SU-DHL-6 (cell line): ENCODE data around the gene CLK4.

Experiments used
- H2AFZ ChIP-seq: fragments of 200-600 bp; sonication (generic); 2 replicates; pipeline ENCODE4 v1.6.1; 2014; ENCODE audit warnings: low read depth, mild to moderate bottlenecking, moderate library complexity, mixed read lengths, antibody characterized with exemption, low read length; ENCODE audit not compliant: severe bottlenecking
- H3F3A ChIP-seq: fragments of 200-600 bp; shearing (Covaris generic); 2 replicates; pipeline ENCODE4 v1.6.0; 2016; ENCODE audit warnings: antibody characterized with exemption, mild to moderate bottlenecking; ENCODE audit not compliant: insufficient read depth
- H3K27ac ChIP-seq: fragments of 200-600 bp; sonication (generic); 2 replicates; pipeline ENCODE4 v1.5.1; 2016; ENCODE audit warnings: low read depth, mild to moderate bottlenecking, low read length, moderate library complexity, mixed read lengths
- H3K27me3 ChIP-seq: fragments of 200-600 bp; sonication (generic), shearing (Covaris generic); 2 replicates; pipeline ENCODE4 v1.6.0; 2014; ENCODE audit warnings: mild to moderate bottlenecking, low read length
- H3K36me3 ChIP-seq: fragments of 200-600 bp; sonication (generic); 2 replicates; pipeline ENCODE4 v1.6.1; 2014; ENCODE audit warnings: mild to moderate bottlenecking, low read length, mixed read lengths
- H3K4me2 ChIP-seq: fragments of 300-600, 200-600 bp; shearing (Covaris generic), sonication (generic); 2 replicates; pipeline ENCODE4 v1.6.0; 2014; ENCODE audit warnings: low read length, low read depth, mild to moderate bottlenecking; ENCODE audit not compliant: poor library complexity, severe bottlenecking
- H3K4me3 ChIP-seq: fragments of 200-600 bp; sonication (generic); 2 replicates; pipeline ENCODE4 v1.5.1; 2014; ENCODE audit warnings: antibody characterized with exemption, low read length, mild to moderate bottlenecking, mixed read lengths; ENCODE audit not compliant: insufficient read depth, poor library complexity, severe bottlenecking
- H3K79me2 ChIP-seq: fragments of 200-600 bp; sonication (generic); 2 replicates; pipeline ENCODE4 v1.6.1; 2014; ENCODE audit warnings: mild to moderate bottlenecking, low read length, moderate library complexity; ENCODE audit not compliant: insufficient read depth
- H3K9ac ChIP-seq: fragments of 200-600 bp; sonication (generic); 2 replicates; pipeline ENCODE4 v1.7.0; 2014; ENCODE audit warnings: mild to moderate bottlenecking, low read length
- H3K9me2 ChIP-seq: fragments of 200-600 bp; sonication (generic); replicated peaks from 2 replicates; pipeline ENCODE4 v1.6.1; 2014; ENCODE audit warnings: low read length; ENCODE audit not compliant: insufficient read depth
- H3K9me3 ChIP-seq: fragments of 200-600 bp; sonication (generic); 2 replicates; pipeline ENCODE4 v1.6.1; 2014; ENCODE audit warnings: low read length, mixed read lengths; ENCODE audit not compliant: insufficient read depth
- H4K20me1 ChIP-seq: fragments of 200-600 bp; sonication (generic); 2 replicates; pipeline ENCODE4 v1.6.1; 2014; ENCODE audit warnings: low read depth, mild to moderate bottlenecking, antibody characterized with exemption, low read length, moderate library complexity, mixed read lengths
- EZH2phosphoT487 ChIP-seq: fragments of 200-600 bp; sonication (generic), shearing (Covaris generic); conservative IDR thresholded peaks from 2 replicates; pipeline ENCODE4 v1.6.1; 2018; ENCODE audit warnings: mild to moderate bottlenecking, antibody characterized with exemption, low read length, moderate library complexity, mixed read lengths
- TF ChIP-seq, protein P1 (sequence below): fragments of 200-600 bp; sonication (generic); IDR thresholded peaks from one replicate; pipeline ENCODE4 v1.5.1; 2017; ENCODE audit warnings: antibody characterized with exemption, mild to moderate bottlenecking, low read length, moderate library complexity; ENCODE audit not compliant: insufficient read depth, poor library complexity, severe bottlenecking

CLK4 gene

GRCh38 chr5:178577944-178578343 is 48.9 kb downstream of the CLK4 start:
- Histone ChIP-seq H3K27ac (no peak overlapping the region), H3K36me3 (no peaks in the 10 kb centered on the region), H3K4me2 (no peak overlapping the region), H3K9me3 (no peaks in the 10 kb centered on the region), H2AFZ (no peak overlapping the region), H3K9me2 (no peaks in the 10 kb centered on the region), H3K79me2 (no peaks in the 10 kb centered on the region), H4K20me1 (no peaks in the 10 kb centered on the region), H3K4me3 (no peak overlapping the region), H3F3A (no peaks in the 10 kb centered on the region), H3K27me3 (no peaks in the 10 kb centered on the region), H3K9ac (no peak overlapping the region)
- TF ChIP-seq, protein P1, sequence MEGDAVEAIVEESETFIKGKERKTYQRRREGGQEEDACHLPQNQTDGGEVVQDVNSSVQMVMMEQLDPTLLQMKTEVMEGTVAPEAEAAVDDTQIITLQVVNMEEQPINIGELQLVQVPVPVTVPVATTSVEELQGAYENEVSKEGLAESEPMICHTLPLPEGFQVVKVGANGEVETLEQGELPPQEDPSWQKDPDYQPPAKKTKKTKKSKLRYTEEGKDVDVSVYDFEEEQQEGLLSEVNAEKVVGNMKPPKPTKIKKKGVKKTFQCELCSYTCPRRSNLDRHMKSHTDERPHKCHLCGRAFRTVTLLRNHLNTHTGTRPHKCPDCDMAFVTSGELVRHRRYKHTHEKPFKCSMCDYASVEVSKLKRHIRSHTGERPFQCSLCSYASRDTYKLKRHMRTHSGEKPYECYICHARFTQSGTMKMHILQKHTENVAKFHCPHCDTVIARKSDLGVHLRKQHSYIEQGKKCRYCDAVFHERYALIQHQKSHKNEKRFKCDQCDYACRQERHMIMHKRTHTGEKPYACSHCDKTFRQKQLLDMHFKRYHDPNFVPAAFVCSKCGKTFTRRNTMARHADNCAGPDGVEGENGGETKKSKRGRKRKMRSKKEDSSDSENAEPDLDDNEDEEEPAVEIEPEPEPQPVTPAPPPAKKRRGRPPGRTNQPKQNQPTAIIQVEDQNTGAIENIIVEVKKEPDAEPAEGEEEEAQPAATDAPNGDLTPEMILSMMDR = no peak
- no peak for TF ChIP-seq EZH2phosphoT487

GRCh38 chr5:178577376-178577839 is 49.4 kb downstream of the CLK4 start:
- Histone ChIP-seq H3K4me2 (no peak overlapping the region), H3K4me3 (no peak overlapping the region), H3K9me2 (no peaks in the 10 kb centered on the region), H4K20me1 (no peaks in the 10 kb centered on the region), H3K9ac (no peak overlapping the region), H3K9me3 (no peaks in the 10 kb centered on the region), H3K27me3 (no peaks in the 10 kb centered on the region), H3K79me2 (no peaks in the 10 kb centered on the region), H3K27ac (no peak overlapping the region), H2AFZ (no peak overlapping the region), H3F3A (no peaks in the 10 kb centered on the region), H3K36me3 (no peaks in the 10 kb centered on the region)
- no peak for TF ChIP-seq EZH2phosphoT487
- TF ChIP-seq, protein P1 = no peak

DNA sequence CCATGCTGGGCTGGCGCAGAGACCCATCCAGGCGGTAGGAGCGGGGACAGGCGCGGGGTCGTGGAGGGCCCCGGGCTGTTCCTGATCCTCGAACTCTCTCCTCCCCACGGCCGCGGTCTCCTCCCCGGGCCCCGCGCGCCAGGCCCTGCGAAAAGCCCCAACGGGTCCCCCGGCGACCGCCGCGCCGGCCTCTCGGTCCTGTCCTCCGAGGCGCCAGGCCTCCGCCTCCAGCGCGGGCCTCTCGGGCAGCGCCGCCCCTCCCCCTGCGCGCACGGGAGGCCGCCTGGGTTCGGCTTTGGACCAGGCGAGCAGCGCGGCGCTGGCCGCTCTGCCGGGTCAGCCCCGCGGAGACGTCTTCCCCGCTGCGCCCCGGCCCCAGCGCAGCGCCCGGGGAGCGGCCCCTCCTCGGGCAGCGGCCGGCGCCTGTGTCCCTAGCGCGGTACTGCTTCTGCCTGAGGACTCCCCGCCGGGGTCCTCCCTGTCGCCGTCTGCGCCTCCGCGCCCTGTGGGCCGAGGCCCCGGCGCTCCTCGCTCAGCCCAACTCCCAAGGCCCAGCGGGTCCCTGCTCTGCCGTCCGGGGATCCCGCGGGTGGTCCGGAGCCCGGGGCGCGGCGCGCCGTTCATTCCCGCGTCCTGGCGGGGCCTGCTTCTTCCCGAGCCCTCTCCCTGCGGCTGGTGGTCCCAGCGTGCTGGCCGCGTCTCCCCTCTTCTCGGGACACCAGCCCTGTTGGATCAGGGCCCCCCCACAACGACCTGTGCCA is 50.1 kb downstream of the CLK4 start:
- H3K4me3 ChIP-seq = no peak overlapping the region
- H3K9ac ChIP-seq = no peak overlapping the region
- no peaks in the 10 kb centered on the region for H3K9me3 ChIP-seq
- no peaks in the 10 kb centered on the region for H3K36me3 ChIP-seq
- no peak overlapping the region for H3K27ac ChIP-seq
- TF ChIP-seq EZH2phosphoT487 = no peak
- TF ChIP-seq, protein P1 = no peak
- no peaks in the 10 kb centered on the region for H3K9me2 ChIP-seq
- H3K79me2 ChIP-seq = no peaks in the 10 kb centered on the region
- H2AFZ ChIP-seq = no peak overlapping the region
- no peaks in the 10 kb centered on the region for H4K20me1 ChIP-seq
- no peaks in the 10 kb centered on the region for H3F3A ChIP-seq
- H3K27me3 ChIP-seq = no peaks in the 10 kb centered on the region
- no peak overlapping the region for H3K4me2 ChIP-seq
